ENCODE data around the gene NCR2.
"Not testable (repeated sequence)": the region's sequence is repeated elsewhere in the genome, so short reads cannot be mapped to it uniquely, and the experiment has no call there.

- TF ChIP-seq CTCF (IDR thresholded peaks at IDR 0.05); REST (IDR thresholded peaks at IDR 0.05; ENCODE audit: insufficient read depth in 1 of 2, low read depth in 2 of 2, low read length in 1 of 2); POLR2AphosphoS5 (IDR thresholded peaks at IDR 0.05; ENCODE audit: low read depth, low read length); SIN3A (IDR thresholded peaks at IDR 0.05; ENCODE audit: borderline replicate concordance, insufficient read depth, low read depth, low read length); TCF7L2 (IDR thresholded peaks at IDR 0.05; ENCODE audit: low read depth, low read length): not testable (repeated sequence)
Measured at GRCh38 chr6:41297248-41297647, 38.2 kb upstream of the NCR2 start.

Measured in Panc1 (cell line).